A549 (cell line): ENCODE measurements around the gene TSSK2. TPM values are rescaled to one million over a fixed set of nuclear protein-coding genes. Genes with fewer than 3 reads are reported as not detected.

Experiments
- ATAC-seq, 2 experiments: fragments of 200-7000 bp in 1 of 2; fragments of >200 bp in 1 of 2; cut with Nextera tagmentation in 1 of 2; cut with Tn5 transposase in 1 of 2; 3 replicates each; pipeline versions ENCODE4 v1.8.0 to v1.9.1; 2018 to 2020; ENCODE audit warnings: mild to moderate bottlenecking in 1 of 2, moderate library complexity in 1 of 2
- CTCF ChIA-PET: fragments of 300-600 bp; sonication (Branson Sonifier 250); formaldehyde crosslinking; extraction: SDS; loops from one replicate; lab custom pipeline; 2021; ENCODE audit warnings: antibody characterized with exemption, inconsistent platforms; lab: Yijun Ruan, JAX
- POLR2A ChIA-PET: fragments of 350-600 bp; formaldehyde crosslinking; extraction: SDS; loops from one replicate; lab custom pipeline; 2021; ENCODE audit warnings: antibody characterized with exemption, inconsistent platforms; lab: Yijun Ruan, JAX
- DNase-seq, 2 experiments: peaks; one replicate each; pipeline versions ENCODE4 v3.0.0 to v3.0.0-alpha.2; 2011 to 2016; ENCODE audit warnings: low read depth in 1 of 2, low spot score in 1 of 2
- FAIRE-seq: peaks from 2 replicates; lab custom pipeline; 2011; peaks lifted over from hg19 to GRCh38; lab: Jason Lieb, UNC
- H3K27ac ChIP-seq, 2 experiments: fragments of >200 bp; sonication (Bioruptor Twin); formaldehyde crosslinking; 3 replicates each; pipeline ENCODE4 v1.5.1; 2016 to 2017
- H3K4me1 ChIP-seq: fragments of >200 bp; sonication (Bioruptor Twin); formaldehyde crosslinking; 3 replicates; pipeline ENCODE4 v1.6.1; 2016
- H3K4me2 ChIP-seq: fragments of >200 bp; sonication (Bioruptor Twin); formaldehyde crosslinking; 3 replicates; pipeline ENCODE4 v1.6.1; 2016
- H3K4me3 ChIP-seq: fragments of >200 bp; sonication (Bioruptor Twin); formaldehyde crosslinking; 3 replicates; pipeline ENCODE4 v1.5.1; 2016
- H3K9me3 ChIP-seq: fragments of >200 bp; sonication (Bioruptor Twin); formaldehyde crosslinking; 3 replicates; pipeline ENCODE4 v1.6.1; 2016
- ATOH8 ChIP-seq: fragments of 250-450 bp; sonication (Bioruptor Pico); IDR thresholded peaks from 2 replicates; pipeline ENCODE4 v1.5.0; 2020; ENCODE audit warnings: low read depth, mild to moderate bottlenecking, moderate library complexity
- CBX2 ChIP-seq: fragments of 200-600 bp; sonication (generic); IDR thresholded peaks from 2 replicates; pipeline ENCODE4 v1.6.1; 2016; ENCODE audit warnings: low read depth, mild to moderate bottlenecking, borderline replicate concordance
- CHD2 ChIP-seq: fragments of 150-350 bp; IDR thresholded peaks from 2 replicates; pipeline ENCODE4 v1.6.1; 2014; ENCODE audit warnings: low read length; ENCODE audit not compliant: partially characterized antibody
- E2F6 ChIP-seq: IDR thresholded peaks from 2 replicates; pipeline ENCODE4 v1.6.1; 2012; ENCODE audit warnings: low read depth, borderline replicate concordance
- ELK1 ChIP-seq: fragments of 150-350 bp; IDR thresholded peaks from 2 replicates; pipeline ENCODE4 v1.6.1; 2014; ENCODE audit warnings: low read depth, mild to moderate bottlenecking, low read length
- GATA3 ChIP-seq: IDR thresholded peaks from 2 replicates; pipeline ENCODE4 v1.6.1; 2012; ENCODE audit warnings: borderline replicate concordance
- HDAC2 ChIP-seq: fragments of 200-600 bp; sonication (generic); IDR thresholded peaks from 2 replicates; pipeline ENCODE4 v1.6.1; 2016
- HMGXB4 ChIP-seq: fragments of 250-450 bp; sonication (Bioruptor Pico); IDR thresholded peaks from 2 replicates; pipeline ENCODE4 v1.5.0; 2021; ENCODE audit warnings: mild to moderate bottlenecking, moderate library complexity, borderline replicate concordance
- JUN ChIP-seq, 2 experiments: fragments of >200 bp; sonication (Bioruptor Twin); formaldehyde crosslinking; IDR thresholded peaks; 2 replicates in 1 of 2; 3 replicates in 1 of 2; pipeline ENCODE4 v1.6.1; 2016 to 2017
- KDM5A ChIP-seq: fragments of 200-600 bp; sonication (generic); IDR thresholded peaks from 2 replicates; pipeline ENCODE4 v1.6.1; 2016; ENCODE audit warnings: antibody characterized with exemption, mild to moderate bottlenecking
- MAZ ChIP-seq: fragments of 150-350 bp; IDR thresholded peaks from 2 replicates; pipeline ENCODE4 v1.6.1; 2014; ENCODE audit warnings: antibody characterized with exemption, low read depth, low read length, borderline replicate concordance
- NFE2L2 ChIP-seq: fragments of 150-350 bp; conservative IDR thresholded peaks from 2 replicates; pipeline ENCODE4 v1.6.1; 2014; ENCODE audit warnings: low read length
- NPAS2 ChIP-seq: fragments of 250-450 bp; sonication (Bioruptor Pico); IDR thresholded peaks from 2 replicates; pipeline ENCODE4 v1.8.0; 2022; ENCODE audit warnings: mild to moderate bottlenecking, moderate library complexity, borderline replicate concordance
- NR3C1 ChIP-seq: fragments of >200 bp; sonication (Bioruptor Twin); formaldehyde crosslinking; IDR thresholded peaks from 3 replicates; pipeline ENCODE4 v1.6.1; 2017
- PHF8 ChIP-seq: fragments of 200-600 bp; sonication (generic); IDR thresholded peaks from 2 replicates; pipeline ENCODE4 v1.6.1; 2016; ENCODE audit warnings: low read depth, mild to moderate bottlenecking, antibody characterized with exemption, moderate library complexity, borderline replicate concordance
- POLR2A ChIP-seq: IDR thresholded peaks from 2 replicates; pipeline ENCODE4 v1.6.1; 2012; ENCODE audit warnings: mild to moderate bottlenecking, low read length
- RAD21 ChIP-seq, 2 experiments: fragments of >200 bp in 1 of 2; sonication (Bioruptor Twin) in 1 of 2; formaldehyde crosslinking in 1 of 2; IDR thresholded peaks in 1 of 2; conservative IDR thresholded peaks in 1 of 2; 2 replicates in 1 of 2; 3 replicates in 1 of 2; pipeline ENCODE4 v1.6.1; 2012 to 2018; ENCODE audit warnings: inconsistent platforms in 1 of 2
- RARB ChIP-seq: fragments of 250-450 bp; sonication (Bioruptor Pico); IDR thresholded peaks from 2 replicates; pipeline ENCODE4 v1.8.0; 2021; ENCODE audit warnings: mild to moderate bottlenecking, moderate library complexity
- RFX5 ChIP-seq: fragments of 450-650 bp; IDR thresholded peaks from 2 replicates; pipeline ENCODE4 v1.7.1; 2014; ENCODE audit warnings: antibody characterized with exemption, mild to moderate bottlenecking, moderate library complexity
- SMC3 ChIP-seq: fragments of >200 bp; sonication (Bioruptor Twin); formaldehyde crosslinking; IDR thresholded peaks from 3 replicates; pipeline ENCODE4 v1.6.1; 2018; ENCODE audit warnings: inconsistent platforms
- TFCP2L1 ChIP-seq: fragments of 250-450 bp; sonication (Bioruptor Pico); IDR thresholded peaks from 2 replicates; pipeline ENCODE4 v1.5.0; 2021; ENCODE audit warnings: mild to moderate bottlenecking
- WGBS: methylation state at CpG from one replicate; pipeline ENCODE4 v1.1.6; 2017; ENCODE audit errors: missing lambda C conversion rate; 5-methylcytosine and 5-hydroxymethylcytosine counted together
- polyA plus RNA-seq, 4 experiments: library from polyadenylated mRNA; depleted of rRNA in 3 of 4; stranded (reverse); fragments of >200 nt; fragmentation: RNase III in 1 of 4; extraction: RNeasy Plus Mini Kit Qiagen cat#74134 plus additional on column Dnase treatment in 1 of 4; gene quantifications; 2 replicates in 3 of 4; 3 replicates in 1 of 4; pipeline ENCODE4 v1.2.3, GENCODE V29; 2011 to 2017
- TF ChIP-seq, protein P1 (sequence below): IDR thresholded peaks from 2 replicates; pipeline ENCODE4 v1.6.1; 2012
- TF ChIP-seq, protein P2 (sequence below): fragments of 450-650 bp; IDR thresholded peaks from 2 replicates; pipeline ENCODE4 v1.6.1; 2014; ENCODE audit warnings: antibody characterized with exemption

TSSK2 gene
- polyA plus RNA-seq, 2 of the 4 experiments (the other 2 are of a cell fraction) = not detected

DNA sequence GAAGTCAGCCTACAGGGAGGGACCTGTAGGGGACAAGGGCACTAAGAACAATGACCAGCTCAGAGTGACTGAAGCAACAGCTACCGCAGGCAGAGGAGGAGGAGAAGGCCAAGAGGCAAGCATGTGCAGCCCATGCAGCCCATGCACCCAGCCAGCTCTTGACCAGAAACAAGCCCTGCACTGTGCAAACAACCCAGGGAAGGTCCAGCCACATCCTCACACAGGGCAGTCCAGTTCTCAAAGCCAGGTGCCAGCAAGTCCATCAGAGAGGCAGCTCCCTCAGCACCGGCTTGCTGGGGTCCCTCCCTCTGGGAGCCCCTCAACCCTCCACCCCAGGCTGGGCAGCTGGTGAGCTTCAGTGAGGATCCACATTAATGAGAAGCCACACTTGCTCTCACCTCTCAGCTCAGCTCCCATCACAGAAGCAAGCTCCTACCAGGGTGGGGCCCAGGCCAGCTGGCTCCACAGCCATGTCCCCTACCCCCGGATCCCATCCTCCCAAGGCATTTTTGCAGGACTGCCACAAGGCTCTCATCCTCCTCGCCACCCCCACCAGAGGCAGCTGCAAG lies 16.0 kb upstream of the TSSK2 start (continued):
- TF ChIP-seq, protein P1, sequence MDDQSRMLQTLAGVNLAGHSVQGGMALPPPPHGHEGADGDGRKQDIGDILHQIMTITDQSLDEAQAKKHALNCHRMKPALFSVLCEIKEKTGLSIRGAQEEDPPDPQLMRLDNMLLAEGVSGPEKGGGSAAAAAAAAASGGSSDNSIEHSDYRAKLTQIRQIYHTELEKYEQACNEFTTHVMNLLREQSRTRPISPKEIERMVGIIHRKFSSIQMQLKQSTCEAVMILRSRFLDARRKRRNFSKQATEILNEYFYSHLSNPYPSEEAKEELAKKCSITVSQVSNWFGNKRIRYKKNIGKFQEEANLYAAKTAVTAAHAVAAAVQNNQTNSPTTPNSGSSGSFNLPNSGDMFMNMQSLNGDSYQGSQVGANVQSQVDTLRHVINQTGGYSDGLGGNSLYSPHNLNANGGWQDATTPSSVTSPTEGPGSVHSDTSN = no peak
- TF ChIP-seq NR3C1 (no peak), HMGXB4 (no peak), CBX2 (no peak)

DNA sequence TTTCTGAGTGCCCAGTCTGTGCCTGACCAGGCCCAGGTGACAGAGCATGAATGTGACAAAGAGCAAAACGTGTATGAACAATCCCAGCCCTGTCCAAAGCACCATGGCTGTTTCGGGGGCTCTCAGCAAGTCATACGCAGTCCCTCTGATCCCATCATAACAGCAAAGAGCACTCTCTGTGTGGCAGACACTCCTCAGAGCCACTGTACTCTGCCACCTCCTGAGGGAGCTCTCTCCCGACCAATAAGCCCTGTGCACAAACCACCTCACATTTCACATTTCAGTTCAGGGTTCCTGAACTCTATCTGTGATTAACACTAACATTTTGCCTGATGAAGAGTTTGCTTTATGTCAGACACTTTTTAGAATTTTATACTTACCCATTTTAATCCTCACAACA lies 15.5 kb upstream of the TSSK2 start:
- ChIA-PET POLR2A (no interaction called here), CTCF (interaction anchor here (0.6 to 2.5 kb wide), 2 partner anchors 9 to 269 kb away, joined by 3 to 11 read pairs; no protein-coding TSS in a partner anchor)
- no peak for FAIRE-seq
- H3K4me3 ChIP-seq = no peak overlapping the region
- H3K4me1 ChIP-seq = peaks cover 7% of the 10 kb centered on the region; the same call in 2 of the 3 replicates
- TF ChIP-seq HMGXB4 (no peak), PHF8 (no peak), RFX5 (no peak)
- TF ChIP-seq, protein P2, sequence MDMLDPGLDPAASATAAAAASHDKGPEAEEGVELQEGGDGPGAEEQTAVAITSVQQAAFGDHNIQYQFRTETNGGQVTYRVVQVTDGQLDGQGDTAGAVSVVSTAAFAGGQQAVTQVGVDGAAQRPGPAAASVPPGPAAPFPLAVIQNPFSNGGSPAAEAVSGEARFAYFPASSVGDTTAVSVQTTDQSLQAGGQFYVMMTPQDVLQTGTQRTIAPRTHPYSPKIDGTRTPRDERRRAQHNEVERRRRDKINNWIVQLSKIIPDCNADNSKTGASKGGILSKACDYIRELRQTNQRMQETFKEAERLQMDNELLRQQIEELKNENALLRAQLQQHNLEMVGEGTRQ = no peak
- TF ChIP-seq, all 56 proteins: peak for 0
- DNase-seq (no peak), ATAC-seq (peak; percentile 43 to 59; a peak in 2 of 6 replicates)
- WGBS = 51% methylated on average over 4 of the region's 4 CpGs
- Histone ChIP-seq H3K27ac (no peak overlapping the region), H3K9me3 (no peaks in the 10 kb centered on the region), H3K4me2 (no peak overlapping the region)

- H3K4me3 ChIP-seq = no peak overlapping the region
- H3K9me3 ChIP-seq = no peaks in the 10 kb centered on the region
- no peak for ATAC-seq
- WGBS = 91% methylated on average over 9 of the region's 9 CpGs
- no peak overlapping the region for H3K27ac ChIP-seq
- peaks cover 12% of the 10 kb centered on the region; the same call in 2 of the 3 replicates for H3K4me1 ChIP-seq
- H3K4me2 ChIP-seq = no peak overlapping the region
- ChIA-PET POLR2A (no interaction called here), CTCF (interaction anchor here (1.0 to 2.5 kb wide), 3 partner anchors 11 to 62 kb away, joined by 3 to 11 read pairs (median 3); partner anchors contain the start of gene SLC25A1)
- DNase-seq = no peak
- no peak for FAIRE-seq
- TF ChIP-seq KDM5A (no peak), RFX5 (no peak), SMC3 (no peak), RARB (no peak), NFE2L2 (no peak), TFCP2L1 (CRISPR knock-in tag) (no peak), HDAC2 (no peak), ATOH8 (CRISPR knock-in tag) (no peak), JUN (IDR thresholded peaks at IDR 0.05) (no peak), MAZ (no peak), E2F6 (no peak), GATA3 (no peak), CBX2 (no peak), RAD21 (conservative IDR thresholded peaks at IDR 0.05 in 1 of 2, IDR thresholded peaks at IDR 0.05 in 1 of 2) (no peak), NPAS2 (CRISPR knock-in tag) (no peak), POLR2A (no peak), ELK1 (no peak), CHD2 (no peak)
Measured at GRCh38 chr22:19117111-19117512, 14.0 kb upstream of the TSSK2 start.
